Left ventricle myocardium inferior (tissue), 1 donor: ENCODE measurements around the gene NAB2. TPM values are rescaled to one million over a fixed set of nuclear protein-coding genes. Genes with fewer than 3 reads are reported as not detected.

ENCODE experiments used
- DNase-seq: peaks from one replicate; pipeline ENCODE4 v3.0.0-alpha.2; 2020
- H3K27ac ChIP-seq: fragments of 200-600 bp; replicated peaks from 2 replicates; pipeline ENCODE4 v1.8.0; 2021
- H3K27me3 ChIP-seq: fragments of 200-600 bp; 2 replicates; pipeline ENCODE4 v1.8.0; 2021; ENCODE audit warnings: low read depth
- H3K36me3 ChIP-seq: fragments of 200-600 bp; 2 replicates; pipeline ENCODE4 v1.8.0; 2021
- H3K4me1 ChIP-seq: fragments of 200-600 bp; 2 replicates; pipeline ENCODE4 v1.8.0; 2021
- H3K4me3 ChIP-seq: fragments of 200-600 bp; 2 replicates; pipeline ENCODE4 v1.8.0; 2021; ENCODE audit warnings: mild to moderate bottlenecking, moderate library complexity
- H3K9me3 ChIP-seq: fragments of 200-600 bp; replicated peaks from 2 replicates; pipeline ENCODE4 v1.8.0; 2021
- intact Hi-C: fragments of 100-400 bp; cut with micrococcal nuclease; formaldehyde crosslinking; loops from one replicate; pipeline ENCODE4 v1.11.0; 2022
- total RNA-seq: library from RNA; stranded (reverse); fragmentation: NEBNext Ultra II Directional; extraction: Animal tissue kit (Norgen Biotek cat#: 25700); gene quantifications from one replicate; pipeline ENCODE4 v1.2.1, GENCODE V29; 2021
- TF ChIP-seq, protein P1 (sequence below): fragments of 200-600 bp; IDR thresholded peaks from 2 replicates; pipeline ENCODE4 v1.8.0; 2021; ENCODE audit warnings: antibody characterized with exemption, mild to moderate bottlenecking, borderline replicate concordance
- donor health status: DM: no; HTN: yes; CAD: no; lungs with severe emphysema.

The NAB2 gene
- total RNA-seq, 1 donor from 2014 or later, result 10.1 TPM

DNA sequence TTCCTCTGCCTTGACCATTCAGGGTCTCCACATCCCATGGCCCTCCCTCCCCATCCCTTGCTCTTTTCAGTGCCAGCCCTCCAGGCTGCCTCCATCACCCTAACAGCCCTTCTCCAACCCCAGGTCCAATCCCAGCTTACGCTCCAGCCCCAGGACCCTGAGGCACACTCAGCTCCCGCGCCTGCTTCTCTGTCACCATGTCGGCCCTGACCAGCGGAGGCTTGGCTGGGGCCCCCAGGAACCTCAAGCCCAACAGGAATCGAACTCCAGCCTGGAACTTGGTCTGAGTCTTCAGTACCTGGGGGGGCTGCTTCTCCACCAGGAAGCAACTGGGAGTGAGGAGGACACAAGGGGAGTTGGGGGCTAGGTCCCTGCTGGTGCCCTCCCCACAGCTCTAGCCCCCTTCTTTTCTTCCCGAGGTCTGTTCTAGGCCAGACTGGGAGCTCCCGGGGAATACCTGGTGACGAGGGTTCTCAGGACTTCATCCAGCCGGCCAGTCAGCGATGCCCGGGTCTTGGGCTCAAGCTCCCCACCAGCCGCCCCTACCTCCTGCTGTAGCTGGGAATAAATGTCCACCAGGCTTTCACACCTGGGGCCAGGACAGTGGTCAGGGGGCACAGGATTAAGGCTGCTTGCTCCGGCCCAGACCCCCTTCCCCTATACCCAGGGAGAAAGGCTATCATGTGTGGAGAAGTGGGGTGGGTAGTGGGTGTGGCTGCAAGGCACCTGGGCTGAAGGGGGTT is 16.3 kb downstream of the NAB2 start:
- Histone ChIP-seq H3K27ac (no peak overlapping the region), H3K27me3 (no peaks in the 10 kb centered on the region), H3K36me3 (peaks cover 51% of the 10 kb centered on the region), H3K4me3 (no peak overlapping the region), H3K4me1 (peaks cover 38% of the 10 kb centered on the region), H3K9me3 (no peaks in the 10 kb centered on the region)
- intact Hi-C loops, result no loop called here
- TF ChIP-seq, protein P1, sequence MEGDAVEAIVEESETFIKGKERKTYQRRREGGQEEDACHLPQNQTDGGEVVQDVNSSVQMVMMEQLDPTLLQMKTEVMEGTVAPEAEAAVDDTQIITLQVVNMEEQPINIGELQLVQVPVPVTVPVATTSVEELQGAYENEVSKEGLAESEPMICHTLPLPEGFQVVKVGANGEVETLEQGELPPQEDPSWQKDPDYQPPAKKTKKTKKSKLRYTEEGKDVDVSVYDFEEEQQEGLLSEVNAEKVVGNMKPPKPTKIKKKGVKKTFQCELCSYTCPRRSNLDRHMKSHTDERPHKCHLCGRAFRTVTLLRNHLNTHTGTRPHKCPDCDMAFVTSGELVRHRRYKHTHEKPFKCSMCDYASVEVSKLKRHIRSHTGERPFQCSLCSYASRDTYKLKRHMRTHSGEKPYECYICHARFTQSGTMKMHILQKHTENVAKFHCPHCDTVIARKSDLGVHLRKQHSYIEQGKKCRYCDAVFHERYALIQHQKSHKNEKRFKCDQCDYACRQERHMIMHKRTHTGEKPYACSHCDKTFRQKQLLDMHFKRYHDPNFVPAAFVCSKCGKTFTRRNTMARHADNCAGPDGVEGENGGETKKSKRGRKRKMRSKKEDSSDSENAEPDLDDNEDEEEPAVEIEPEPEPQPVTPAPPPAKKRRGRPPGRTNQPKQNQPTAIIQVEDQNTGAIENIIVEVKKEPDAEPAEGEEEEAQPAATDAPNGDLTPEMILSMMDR, result no peak
- no peak for DNase-seq

DNA sequence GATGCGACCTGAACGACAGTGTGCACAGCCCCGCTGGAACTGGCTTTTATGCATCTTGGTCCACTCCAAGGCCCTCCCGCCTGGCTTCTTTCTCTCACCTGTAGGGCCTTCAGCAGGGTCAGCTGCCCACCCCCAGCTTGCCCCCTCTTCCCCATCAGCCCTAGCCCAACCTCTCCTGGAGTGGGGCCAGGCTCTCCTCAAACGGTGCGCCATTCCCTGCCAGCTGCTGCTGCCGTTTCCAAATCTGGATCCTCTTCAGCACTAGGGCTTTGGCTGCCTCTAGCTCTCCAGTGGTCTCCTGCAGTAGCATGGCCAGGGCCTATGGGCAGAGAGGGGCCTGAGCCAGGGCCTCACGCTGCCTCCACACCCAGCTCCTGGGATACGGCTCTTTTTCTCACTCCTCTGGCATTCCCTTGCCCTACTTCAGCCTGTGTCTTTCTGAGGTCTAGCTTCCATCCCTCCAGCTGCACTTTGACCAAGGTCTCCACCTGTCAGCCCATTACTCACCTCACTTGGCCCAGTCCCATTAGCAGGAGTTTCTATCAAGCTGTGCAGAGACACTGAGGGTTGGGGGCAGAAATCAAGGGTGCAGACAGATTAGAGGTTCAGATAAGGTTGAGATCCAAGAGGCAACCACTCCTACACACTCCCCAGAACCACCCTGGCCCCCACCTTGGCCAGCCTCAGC is 17.3 kb downstream of the NAB2 start:
- Histone ChIP-seq H3K27ac (no peak overlapping the region), H3K4me1 (peaks cover 47% of the 10 kb centered on the region), H3K36me3 (peaks cover 50% of the 10 kb centered on the region), H3K4me3 (no peak overlapping the region), H3K27me3 (no peaks in the 10 kb centered on the region), H3K9me3 (no peaks in the 10 kb centered on the region)
- intact Hi-C loops, result no loop called here
- TF ChIP-seq, protein P1, result no peak
- DNase-seq, result no peak

DNA sequence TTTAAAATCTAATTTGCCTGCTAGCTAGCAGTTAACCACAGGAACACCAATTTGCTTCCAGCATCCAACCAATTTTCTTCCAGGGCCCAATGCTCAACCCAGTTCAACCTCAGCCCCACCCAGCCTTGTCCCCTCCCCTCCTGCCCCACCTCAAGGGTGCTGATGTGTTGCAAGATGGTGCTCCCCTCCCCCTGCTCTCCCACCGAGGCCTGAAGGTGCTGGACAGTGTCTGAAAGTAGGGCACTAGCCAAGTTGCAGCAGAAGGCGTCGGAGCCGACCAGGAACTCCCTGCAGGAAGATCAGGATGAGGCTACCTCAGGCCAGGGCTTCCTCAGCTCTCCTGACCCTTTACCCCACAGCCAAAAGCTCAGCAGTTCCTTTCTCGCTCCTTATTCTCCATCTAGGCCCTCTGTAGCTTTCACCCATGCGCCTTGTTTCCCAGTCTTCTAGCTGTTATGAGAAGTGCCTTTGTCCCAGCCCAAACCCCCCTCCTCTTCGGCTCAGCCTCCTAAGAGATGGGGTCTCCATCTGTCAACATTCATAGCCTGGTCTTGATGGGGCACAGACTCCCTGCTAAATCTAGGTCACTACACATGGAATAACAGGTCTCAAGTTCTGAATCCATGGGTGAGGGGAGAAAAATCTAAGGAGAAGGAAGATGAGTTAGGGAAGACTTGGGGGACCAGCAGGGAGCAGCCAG is 18.7 kb downstream of the NAB2 start:
- no peak for DNase-seq
- Histone ChIP-seq H3K27ac (no peak overlapping the region), H3K27me3 (no peaks in the 10 kb centered on the region), H3K4me3 (no peak overlapping the region), H3K36me3 (peaks cover 44% of the 10 kb centered on the region), H3K9me3 (no peaks in the 10 kb centered on the region), H3K4me1 (peaks cover 57% of the 10 kb centered on the region)
- TF ChIP-seq, protein P1, result no peak
- intact Hi-C loops, result no loop called here

DNA sequence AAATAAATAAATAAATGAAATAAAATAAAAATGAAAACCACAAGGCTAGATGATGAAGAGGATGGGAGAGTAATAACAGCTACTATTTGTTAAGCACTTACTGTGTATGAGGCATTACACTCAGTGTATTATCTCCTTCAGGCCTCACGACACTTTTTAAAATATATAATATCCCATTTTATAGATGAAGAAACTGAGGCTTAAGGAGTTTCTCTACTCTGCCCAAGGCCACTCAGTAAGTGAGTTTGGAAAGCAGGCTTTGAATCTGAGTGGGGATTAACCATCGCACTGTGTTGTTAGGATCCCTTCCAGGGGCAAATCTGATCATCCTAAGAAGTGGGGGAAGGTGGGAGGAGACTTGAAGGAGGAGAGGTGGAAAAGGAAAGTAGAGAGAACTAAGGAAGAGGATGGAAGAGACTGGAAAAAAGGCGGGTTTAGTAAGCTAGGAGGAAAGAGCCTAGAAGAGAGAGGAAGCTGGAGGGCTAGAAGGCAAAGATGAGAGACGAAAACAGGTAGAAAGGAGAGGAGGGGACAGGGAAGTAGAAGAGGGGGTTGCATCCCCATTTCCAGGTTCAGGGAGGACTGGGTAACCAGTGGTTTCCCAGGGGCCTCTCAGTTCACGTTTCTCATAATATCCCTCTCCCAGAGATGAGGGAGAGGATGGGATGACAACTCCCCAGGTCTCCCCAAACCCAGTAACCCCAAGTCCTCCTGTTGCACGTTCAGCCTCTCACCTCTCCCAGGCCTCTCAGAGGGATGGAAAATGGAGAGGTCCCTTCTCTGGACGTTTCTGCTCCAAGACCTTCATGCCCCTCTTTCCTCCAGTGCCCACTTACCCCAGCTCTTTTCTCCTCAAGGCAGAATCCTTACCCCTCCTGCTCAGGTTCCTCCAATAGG is 20.5 kb downstream of the NAB2 start:
- no peaks in the 10 kb centered on the region for H3K9me3 ChIP-seq
- H3K27me3 ChIP-seq, result no peaks in the 10 kb centered on the region
- peak overlapping the region; percentile 79 for H3K4me3 ChIP-seq
- TF ChIP-seq, protein P1, result no peak
- peaks cover 29% of the 10 kb centered on the region for H3K36me3 ChIP-seq
- intact Hi-C loops, result loop anchor here (5.0 kb wide), 1 partner anchor 102 kb away; the partner anchor contains the start of gene ZBTB39
- peak overlapping the region; percentile 98 for H3K27ac ChIP-seq
- H3K4me1 ChIP-seq, result peaks cover 60% of the 10 kb centered on the region
- no peak for DNase-seq
